ENCODE measurements around the gene ARIH2. TPM values are rescaled to one million over a fixed set of nuclear protein-coding genes. Genes with fewer than 3 reads are reported as not detected.
A peak's percentile ranks its signal among the peaks of the same experiment; 100 is the strongest.

The ARIH2 gene
- total and polyA plus RNA-seq, 9 of the 15 experiments (the other 6 are each of a cell fraction or from before 2014, with no cell fraction given) = 27.0 to 120 (median 108) TPM

GRCh38 chr3:48915296-48915695 lies 3.3 kb upstream of the ARIH2 start (continued):
- TF ChIP-seq IRF9 (tag; IDR thresholded peaks at IDR 0.05) (no peak), POU5F1 (IDR thresholded peaks at IDR 0.05; ENCODE audit: borderline replicate concordance, low read depth, low read length, partially characterized antibody) (no peak), ZNF766 (CRISPR knock-in tag; conservative IDR thresholded peaks at IDR 0.05) (peak; percentile 34; the same call in 1 of the 2 replicates)

- Histone ChIP-seq H2AFZ (ENCODE audit: low read depth, low read length) (0 out of 2 replicates have a peak overlapping the region, but pooled peaks have one; percentile 16), H3K9me1 (ENCODE audit: control insufficient read depth, insufficient read depth, low read length) (no peaks in the 10 kb centered on the region), H3K79me2 (ENCODE audit: control insufficient read depth, insufficient read depth, low read length) (peaks cover 67% of the 10 kb centered on the region), H3K9me3 (replicated peaks; ENCODE audit: control insufficient read depth, insufficient read depth, low read depth, low read length) (no peaks in the 10 kb centered on the region), H3K4me1 (replicated peaks in 1 of 2; ENCODE audit: control insufficient read depth in 2 of 2, insufficient read depth in 2 of 2, low read length in 2 of 2) (peaks cover 3 to 26% of the 10 kb centered on the region in 2 experiments; a peak in 3 of 5 replicates), H4K20me1 (replicated peaks; ENCODE audit: control insufficient read depth, insufficient read depth, low read length) (no peaks in the 10 kb centered on the region), H3K36me3 (ENCODE audit: control insufficient read depth, insufficient read depth, low read length) (peaks cover 29% of the 10 kb centered on the region; the same call in 2 of the 3 replicates), H3K4me2 (ENCODE audit: insufficient read depth, low read length) (peak overlapping the region; percentile 90), H3K27me3 (ENCODE audit: control insufficient read depth in 2 of 2, insufficient read depth in 2 of 2, low read length in 2 of 2) (no peaks in the 10 kb centered on the region), H3K27ac (ENCODE audit: extremely low read depth, low read depth, low read length) (peak overlapping the region; percentile 97), H3K4me3 (peak overlapping the region; percentile 98), H3K9ac (ENCODE audit: insufficient read depth in 1 of 2, low read depth in 2 of 2, low read length in 2 of 2) (peak overlapping the region; percentile 92 to 98)
- peak; percentile 75 for FAIRE-seq
- intact Hi-C loops (cut with micrococcal nuclease) = loop anchor here (5.0 kb wide), 3 partner anchors 72 to 177 kb away; partner anchors contain the start of genes PRKAR2A and WDR6
- peak in 3 of 4 experiments; percentile 26 to 78 (median 57) for DNase-seq (ENCODE audit: extremely low read depth in 1 of 4, low spot score in 3 of 4)
- TSS peak; percentile 65 for BruUV-seq (replicated peaks)
- ChIA-PET POLR2A (interaction anchor here (0.6 to 4.1 kb wide), 16 partner anchors 9 to 212 kb away, joined by 3 to 25 read pairs (median 4); partner anchors contain the start of genes IP6K2, NDUFAF3 and SLC25A20), CTCF (ENCODE audit: low intra/inter-chr PET ratio) (no interaction called here)
- under 1% methylated on average over 32 of the region's 54 CpGs for WGBS (ENCODE audit: insufficient coverage, low coverage, missing lambda C conversion rate)
- in situ Hi-C loops (cut with MboI) = no loop called here
- ATAC-seq = peak; percentile 64
- TF ChIP-seq AFF1 (IDR thresholded peaks at IDR 0.05; ENCODE audit: low read depth in 1 of 2, partially characterized antibody in 2 of 2) (no peak), POLR2A (conservative IDR thresholded peaks at IDR 0.05) (peak; percentile 63), KDM2B (CRISPR knock-in tag; IDR thresholded peaks at IDR 0.05) (no peak), TFE3 (CRISPR knock-in tag; IDR thresholded peaks at IDR 0.05) (peak; percentile 13; the same call in 1 of the 2 replicates), TOE1 (IDR thresholded peaks at IDR 0.05; ENCODE audit: borderline replicate concordance) (peak; percentile 41; the same call in 1 of the 2 replicates), TOE1 (CRISPR knock-in tag; IDR thresholded peaks at IDR 0.05; ENCODE audit: borderline replicate concordance, low read depth) (no peak), MXI1 (IDR thresholded peaks at IDR 0.05; ENCODE audit: low read depth, low read length) (peak; percentile 50; the same call in 1 of the 2 replicates), SAP30 (IDR thresholded peaks at IDR 0.05; ENCODE audit: borderline replicate concordance, insufficient read depth, low read depth, low read length, poor library complexity, severe bottlenecking) (peak; percentile 40)
Observed at GRCh38 chr3:48919215-48920138, 835 bp downstream of the ARIH2 start.
